GM23338 (cell line): ENCODE measurements around the gene KRT83.

Experiments used
- CTCF ChIP-seq, 2 experiments: fragments of 200-600 bp in 1 of 2; sonication (generic) in 1 of 2; conservative IDR thresholded peaks; 2 replicates each; pipeline versions ENCODE4 v1.5.1 to v1.6.1; 2016 to 2017; ENCODE audit warnings: antibody characterized with exemption in 2 of 2, low read depth in 2 of 2, mild to moderate bottlenecking in 2 of 2, moderate library complexity in 1 of 2
- ETS1 ChIP-seq: IDR thresholded peaks from 2 replicates; pipeline ENCODE4 v1.6.1; 2016; ENCODE audit warnings: antibody characterized with exemption
- EZH2 ChIP-seq: fragments of 200-600 bp; sonication (generic); IDR thresholded peaks from one replicate; pipeline ENCODE4 v1.8.0; 2017; ENCODE audit warnings: antibody characterized with exemption, mild to moderate bottlenecking, low read depth; ENCODE audit not compliant: unreplicated experiment
- EZH2phosphoT487 ChIP-seq: fragments of 200-600 bp; sonication (generic); IDR thresholded peaks from one replicate; pipeline ENCODE4 v1.8.1; 2018; ENCODE audit warnings: antibody characterized with exemption; ENCODE audit not compliant: unreplicated experiment
- JUNB ChIP-seq: IDR thresholded peaks from one replicate; pipeline ENCODE4 v1.6.1; 2016; ENCODE audit warnings: antibody characterized with exemption; ENCODE audit not compliant: unreplicated experiment
- POLR2AphosphoS5 ChIP-seq: IDR thresholded peaks from 2 replicates; pipeline ENCODE4 v1.6.1; 2016; ENCODE audit warnings: antibody characterized with exemption, low read depth
- REST ChIP-seq: IDR thresholded peaks from one replicate; pipeline ENCODE4 v1.6.1; 2018; ENCODE audit warnings: antibody characterized with exemption; ENCODE audit not compliant: unreplicated experiment
- ZNF114 ChIP-seq: fragments of 250-450 bp; sonication (Bioruptor Pico); IDR thresholded peaks from 2 replicates; pipeline ENCODE4 v1.5.0; 2020; ENCODE audit warnings: mild to moderate bottlenecking, moderate library complexity

- TF ChIP-seq EZH2 = no peak
- TF ChIP-seq CTCF (conservative IDR thresholded peaks at IDR 0.05; ENCODE audit: low read depth in 2 of 2) = no peak
- TF ChIP-seq REST = no peak
- no peak for TF ChIP-seq EZH2phosphoT487
- no peak for TF ChIP-seq POLR2AphosphoS5
- no peak for TF ChIP-seq ZNF114
- no peak for TF ChIP-seq ETS1
- no peak for TF ChIP-seq JUNB
Measured at GRCh38 chr12:52311285-52311648, 9.9 kb downstream of the KRT83 start.
